ENCODE data around the gene P2RX1.

DNA sequence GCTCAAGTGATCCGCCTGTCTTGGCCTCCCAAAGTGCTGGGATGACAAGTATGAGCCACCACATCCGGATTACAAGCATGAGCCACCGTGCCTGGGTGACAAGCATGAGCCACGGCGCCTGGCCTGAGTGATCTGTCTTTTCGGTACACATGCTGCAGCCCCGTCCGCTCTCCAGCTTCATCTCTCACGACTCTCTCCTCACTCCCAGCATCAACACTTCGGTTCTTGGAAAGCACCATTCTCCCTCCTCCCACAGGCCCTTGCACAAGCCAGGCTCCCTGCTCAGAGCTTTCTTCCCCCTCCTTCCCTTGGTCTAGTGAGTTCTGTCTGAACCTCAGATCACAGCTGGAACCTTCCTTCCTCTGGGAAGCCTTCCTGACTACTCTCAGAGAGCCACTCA, 63.7 kb downstream of the P2RX1 start:
- TF ChIP-seq CTCF (conservative IDR thresholded peaks at IDR 0.05; ENCODE audit: low read depth, low read length) (no peak), SMC3 (IDR thresholded peaks at IDR 0.05; ENCODE audit: low read depth, low read length) (no peak), CHD1 (IDR thresholded peaks at IDR 0.05; ENCODE audit: low read depth, low read length) (no peak), RAD21 (IDR thresholded peaks at IDR 0.05; ENCODE audit: low read length) (no peak), MXI1 (IDR thresholded peaks at IDR 0.05; ENCODE audit: borderline replicate concordance, low read depth, low read length) (no peak), FOS (IDR thresholded peaks at IDR 0.05; ENCODE audit: low read depth, low read length) (no peak), POLR2A (IDR thresholded peaks at IDR 0.05; ENCODE audit: low read depth, low read length) (no peak)
